ENCODE results near the gene SYT7.

The SYT7 gene

DNA sequence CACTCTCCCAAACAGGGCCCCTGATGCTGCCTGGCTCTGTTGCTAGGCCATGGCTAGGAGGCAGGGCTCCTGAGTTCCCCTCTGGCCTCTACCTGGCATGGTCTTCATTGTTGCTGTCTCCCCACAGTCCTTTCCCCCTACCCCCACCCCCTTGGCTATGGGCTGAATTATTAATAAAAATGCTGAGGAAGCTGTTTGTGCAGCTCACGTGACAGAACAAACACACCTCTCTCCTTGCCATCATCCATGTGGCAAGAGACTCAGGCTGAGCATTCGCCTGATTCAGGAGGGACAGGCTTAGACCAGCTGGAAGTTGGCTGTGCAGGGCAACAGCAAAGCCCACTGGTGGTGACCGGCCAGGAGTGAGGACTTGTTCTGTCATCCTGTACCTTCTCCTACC, 4.2 kb upstream of the SYT7 start:
- CTCF ChIA-PET: interaction anchor here (0.9 kb wide), 1 partner anchor 139 kb away, joined by 3 read pairs; no protein-coding TSS in a partner anchor
- no peak overlapping the region for H3K27ac Mint-ChIP-seq
- H3K4me1 Mint-ChIP-seq: peaks cover 23% of the 10 kb centered on the region
- H3K9me3 Mint-ChIP-seq: no peaks in the 10 kb centered on the region
- no peaks in the 10 kb centered on the region for H3K36me3 Mint-ChIP-seq
- H3K27me3 Mint-ChIP-seq: peaks cover 90% of the 10 kb centered on the region
- no peak for DNase-seq
- H3K4me3 Mint-ChIP-seq: no peak overlapping the region

GRCh38 chr11:61581931-61582330, 1.1 kb upstream of the SYT7 start:
- no peak overlapping the region for H3K27ac Mint-ChIP-seq
- H3K27me3 Mint-ChIP-seq: peaks cover 90% of the 10 kb centered on the region
- CTCF ChIA-PET: interaction anchor here (0.7 to 1.1 kb wide), 3 partner anchors 15 to 46 kb away, joined by 3 read pairs; no protein-coding TSS in a partner anchor
- H3K36me3 Mint-ChIP-seq: no peaks in the 10 kb centered on the region
- H3K9me3 Mint-ChIP-seq: no peaks in the 10 kb centered on the region
- DNase-seq: no peak
- peaks cover 15% of the 10 kb centered on the region for H3K4me1 Mint-ChIP-seq
- H3K4me3 Mint-ChIP-seq: peak overlapping the region; percentile 75

- no peaks in the 10 kb centered on the region for H3K9me3 Mint-ChIP-seq
- peaks cover 77% of the 10 kb centered on the region for H3K27me3 Mint-ChIP-seq
- CTCF ChIA-PET: no interaction called here
- peak overlapping the region; percentile 45 for H3K4me3 Mint-ChIP-seq
- no peak for DNase-seq
- H3K27ac Mint-ChIP-seq: no peak overlapping the region
- no peaks in the 10 kb centered on the region for H3K36me3 Mint-ChIP-seq
- peaks cover 15% of the 10 kb centered on the region for H3K4me1 Mint-ChIP-seq
These were observed 496 bp downstream of the SYT7 start for GRCh38 chr11:61580271-61580888.

DNA sequence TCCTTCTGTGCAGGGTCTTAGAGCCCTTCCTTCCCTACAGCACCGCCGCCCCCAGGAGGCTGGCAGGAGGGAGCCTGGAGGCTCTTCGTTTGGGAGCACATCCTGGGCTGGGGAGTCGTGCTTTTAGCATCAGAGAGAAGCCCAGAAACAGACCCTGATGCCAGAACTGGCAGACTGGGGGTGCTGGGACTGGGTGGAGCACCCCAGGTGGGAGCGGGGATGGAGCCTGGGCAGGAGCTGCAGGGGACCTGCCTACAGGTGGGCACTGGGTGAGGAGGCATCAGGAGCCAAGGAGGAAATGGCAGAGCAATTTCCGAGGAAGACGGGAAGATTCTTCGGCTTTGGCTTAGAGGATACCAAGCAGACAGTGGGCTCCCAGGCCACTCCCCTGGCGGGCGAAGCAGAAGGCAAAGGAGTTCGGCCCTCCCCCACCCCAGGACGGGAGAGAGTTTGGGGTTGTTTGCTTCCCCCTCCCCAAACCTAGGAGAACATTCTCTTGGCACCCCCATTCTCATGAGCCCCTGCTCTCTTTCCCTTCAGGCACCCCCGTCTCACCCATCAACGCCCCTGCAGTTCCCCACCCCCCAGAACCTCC, 1.1 kb downstream of the SYT7 start:
- CTCF ChIA-PET: no interaction called here
- no peak for DNase-seq
- H3K36me3 Mint-ChIP-seq: no peaks in the 10 kb centered on the region
- peaks cover 71% of the 10 kb centered on the region for H3K27me3 Mint-ChIP-seq
- no peaks in the 10 kb centered on the region for H3K9me3 Mint-ChIP-seq
- no peak overlapping the region for H3K27ac Mint-ChIP-seq
- H3K4me1 Mint-ChIP-seq: peaks cover 15% of the 10 kb centered on the region
- peak overlapping the region; percentile 45 for H3K4me3 Mint-ChIP-seq

DNA sequence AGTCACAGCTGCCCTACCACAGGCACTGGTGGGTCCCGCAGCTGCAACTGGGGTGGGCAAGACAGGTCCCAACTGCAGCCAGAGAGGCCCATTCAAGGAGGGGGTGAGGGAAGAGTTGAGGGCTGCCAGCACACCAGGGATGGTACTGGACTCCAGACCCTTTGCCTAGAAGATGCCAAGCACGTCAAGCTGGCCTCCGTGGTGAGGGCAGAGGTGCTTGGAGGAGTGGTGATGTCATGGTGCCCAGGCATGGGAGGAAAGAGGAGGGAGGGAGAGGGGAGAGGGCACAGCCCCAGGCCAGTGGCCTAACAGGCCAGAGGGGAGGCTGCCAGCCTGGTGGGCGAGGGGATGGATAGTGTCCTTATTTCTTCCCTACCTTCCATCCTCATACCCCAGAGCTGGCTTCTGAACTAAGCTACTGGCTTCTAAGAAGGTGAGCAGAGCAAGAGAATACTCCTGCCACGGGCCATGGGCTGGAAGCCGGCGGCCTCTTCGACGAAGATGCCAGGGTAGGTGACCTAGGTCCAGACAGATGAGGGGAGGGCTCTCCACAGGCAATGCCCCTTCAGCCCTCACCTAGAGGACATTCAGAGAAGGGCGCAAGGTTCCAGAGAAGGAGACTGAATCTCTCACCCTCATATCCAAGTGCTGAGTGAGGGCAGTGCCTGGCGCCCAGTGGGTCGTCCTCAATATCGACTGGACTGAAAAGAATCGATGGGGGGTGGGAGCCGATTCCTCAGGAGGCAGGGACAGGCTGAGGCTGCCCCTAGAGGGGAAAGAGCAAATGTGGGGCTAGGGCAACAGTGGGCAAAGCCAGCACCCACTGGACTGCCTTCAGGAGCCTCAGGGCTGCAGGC, 1.8 kb downstream of the SYT7 start:
- no peaks in the 10 kb centered on the region for H3K9me3 Mint-ChIP-seq
- H3K27me3 Mint-ChIP-seq: peaks cover 67% of the 10 kb centered on the region
- H3K4me3 Mint-ChIP-seq: peak overlapping the region; percentile 45
- DNase-seq: no peak
- no peak overlapping the region for H3K27ac Mint-ChIP-seq
- H3K4me1 Mint-ChIP-seq: peaks cover 15% of the 10 kb centered on the region
- CTCF ChIA-PET: no interaction called here
- no peaks in the 10 kb centered on the region for H3K36me3 Mint-ChIP-seq

DNA sequence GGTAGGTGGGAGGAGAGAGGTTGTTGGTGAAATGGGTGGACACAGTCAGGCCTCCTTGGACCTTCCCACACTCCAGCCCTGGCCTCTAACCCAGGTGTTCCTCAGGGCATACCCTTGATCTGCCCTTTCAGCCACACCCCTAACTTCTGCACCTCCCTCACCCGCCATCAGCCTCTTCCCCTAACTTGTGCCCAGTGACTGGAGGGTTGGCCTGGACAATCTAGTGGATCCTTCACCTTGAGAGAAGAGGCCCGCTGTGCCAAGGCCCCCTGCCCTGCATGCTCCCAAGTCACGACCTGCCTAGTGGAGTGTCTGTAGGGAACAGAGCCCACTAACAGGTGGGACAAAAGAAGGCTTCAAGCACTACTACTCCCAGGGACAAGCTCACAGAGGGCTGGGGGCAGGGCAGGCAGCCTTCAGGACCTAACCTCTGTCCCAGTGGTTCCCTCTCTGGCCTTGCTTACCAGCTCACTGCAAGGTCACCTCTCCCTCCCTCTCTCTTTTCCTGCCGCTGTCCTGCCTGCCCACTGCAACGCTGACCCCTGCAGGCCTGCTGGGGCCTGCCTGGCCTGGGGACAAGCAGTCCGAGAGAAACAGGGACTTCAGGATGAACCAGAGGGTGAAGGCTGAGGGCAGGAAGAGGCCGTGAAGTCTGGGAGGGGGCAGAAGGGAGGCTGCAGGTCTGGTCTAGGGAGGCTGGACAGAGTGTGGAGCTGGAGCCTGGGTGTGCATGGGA, 3.3 kb downstream of the SYT7 start:
- no peak overlapping the region for H3K4me3 Mint-ChIP-seq
- CTCF ChIA-PET: interaction anchor here (1.6 kb wide), 1 partner anchor 33 kb away, joined by 3 read pairs; no protein-coding TSS in a partner anchor
- no peaks in the 10 kb centered on the region for H3K9me3 Mint-ChIP-seq
- peaks cover 15% of the 10 kb centered on the region for H3K4me1 Mint-ChIP-seq
- no peaks in the 10 kb centered on the region for H3K36me3 Mint-ChIP-seq
- no peak overlapping the region for H3K27ac Mint-ChIP-seq
- peaks cover 53% of the 10 kb centered on the region for H3K27me3 Mint-ChIP-seq
- DNase-seq: no peak

DNA sequence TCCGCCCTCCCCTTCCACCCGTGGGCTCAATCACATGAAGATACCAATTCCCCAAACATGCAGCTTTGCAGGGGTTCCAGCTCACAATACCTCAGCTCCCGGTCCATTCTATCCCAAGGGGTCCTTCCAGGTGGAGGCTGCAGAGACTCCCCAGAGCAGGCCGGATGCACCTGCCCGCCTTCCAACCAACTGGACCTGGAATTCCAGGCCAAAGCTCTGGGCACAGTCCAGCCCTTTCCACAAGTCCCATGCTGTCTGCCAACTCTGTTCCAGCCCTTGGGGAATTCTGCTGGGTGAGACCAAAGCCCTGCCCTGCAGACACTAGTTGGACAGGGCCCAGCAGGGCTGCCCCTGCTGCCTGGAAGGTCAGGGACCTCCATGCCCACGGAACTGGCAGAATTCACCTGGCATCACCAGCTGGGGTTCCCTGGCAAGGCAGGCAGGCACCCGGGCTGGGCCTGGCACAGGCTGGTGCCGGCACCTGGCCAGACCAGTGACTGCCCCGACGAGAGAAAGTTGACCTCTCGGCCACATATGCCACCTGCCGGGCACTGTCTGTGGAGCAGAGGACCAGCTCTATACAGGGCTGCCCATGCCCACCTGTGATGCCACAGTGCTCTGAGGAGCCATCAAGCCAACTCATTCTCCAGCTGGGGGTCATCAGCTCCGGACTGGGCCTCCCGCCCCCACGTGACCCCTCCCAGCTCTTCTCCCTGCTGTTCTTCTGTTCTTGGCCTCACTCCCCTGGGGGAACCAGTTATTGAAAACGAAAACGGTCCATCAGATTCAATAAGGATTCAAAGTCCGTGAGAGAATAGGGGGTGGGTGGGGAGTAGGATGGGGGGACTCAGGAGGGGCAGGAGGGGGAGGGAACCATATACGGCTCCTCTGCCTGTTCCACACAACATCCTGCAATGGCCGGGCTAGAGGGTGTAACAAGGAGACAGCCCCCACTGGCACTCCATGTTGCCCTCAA, 4.7 kb downstream of the SYT7 start:
- peaks cover 39% of the 10 kb centered on the region for H3K27me3 Mint-ChIP-seq
- peaks cover 6% of the 10 kb centered on the region for H3K4me1 Mint-ChIP-seq
- H3K9me3 Mint-ChIP-seq: no peaks in the 10 kb centered on the region

DNA sequence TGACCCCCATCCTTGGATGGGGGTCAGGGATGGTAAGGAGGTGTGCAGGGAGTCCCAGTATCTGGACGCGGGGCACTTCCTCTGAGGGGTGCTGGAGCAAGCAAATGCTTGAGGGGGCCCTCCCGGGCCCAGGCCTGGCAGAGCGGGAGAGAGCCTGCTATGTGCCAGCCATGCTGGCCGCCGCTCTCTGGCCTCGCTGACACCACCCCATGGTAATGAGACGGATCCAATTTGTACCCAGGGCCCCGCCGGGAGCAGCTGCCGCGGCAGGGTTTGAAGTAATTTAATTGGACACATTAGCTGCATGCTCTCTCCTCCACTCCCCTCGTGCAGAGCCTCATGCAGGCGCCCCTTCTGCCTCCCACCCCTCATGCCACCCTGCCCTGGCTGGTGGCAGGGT, 6.3 kb downstream of the SYT7 start:
- CTCF ChIA-PET: no interaction called here
- H3K9me3 Mint-ChIP-seq: no peaks in the 10 kb centered on the region
- no peak for DNase-seq
- H3K4me1 Mint-ChIP-seq: peaks cover 1% of the 10 kb centered on the region
- no peak overlapping the region for H3K27ac Mint-ChIP-seq
- no peaks in the 10 kb centered on the region for H3K36me3 Mint-ChIP-seq
- H3K4me3 Mint-ChIP-seq: no peak overlapping the region
- H3K27me3 Mint-ChIP-seq: peaks cover 35% of the 10 kb centered on the region

More for the DNA sequence above, 4.7 kb downstream of the SYT7 start:
- CTCF ChIA-PET: interaction anchor here (1.2 to 1.6 kb wide), 2 partner anchors 31 to 62 kb away, joined by 3 to 4 read pairs; no protein-coding TSS in a partner anchor
- Mint-ChIP-seq H3K36me3 (no peaks in the 10 kb centered on the region), H3K4me3 (no peak overlapping the region), H3K27ac (no peak overlapping the region)
- DNase-seq: no peak

DNA sequence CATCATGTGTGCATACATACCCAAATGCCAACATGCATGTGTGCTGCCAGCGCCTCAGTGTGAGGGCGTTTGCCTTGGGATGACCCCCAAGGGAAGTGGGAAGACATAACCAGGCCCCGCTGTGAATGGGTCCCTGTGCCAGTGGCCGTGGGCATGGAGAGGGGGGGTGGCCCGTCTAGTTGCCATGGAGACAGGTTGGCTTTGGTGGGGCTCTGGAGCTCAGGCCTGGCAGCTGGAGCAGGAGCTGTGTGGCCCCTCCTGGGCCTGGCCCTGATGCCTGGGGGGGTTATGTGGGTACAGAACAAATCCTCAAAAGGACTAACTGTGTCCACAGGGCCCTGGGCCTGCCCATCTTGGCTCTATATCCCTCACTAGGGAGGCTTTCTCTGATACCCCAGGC, 8.0 kb downstream of the SYT7 start:
- Mint-ChIP-seq H3K27me3 (peaks cover 33% of the 10 kb centered on the region), H3K27ac (no peak overlapping the region), H3K36me3 (no peaks in the 10 kb centered on the region), H3K4me3 (no peak overlapping the region), H3K4me1 (no peaks in the 10 kb centered on the region), H3K9me3 (no peaks in the 10 kb centered on the region)
- no peak for DNase-seq
- CTCF ChIA-PET: interaction anchor here (0.7 kb wide), 1 partner anchor 57 kb away, joined by 3 read pairs; no protein-coding TSS in a partner anchor

GRCh38 chr11:61571869-61572268, 9.0 kb downstream of the SYT7 start:
- no peaks in the 10 kb centered on the region for H3K9me3 Mint-ChIP-seq
- CTCF ChIA-PET: no interaction called here
- no peak overlapping the region for H3K4me3 Mint-ChIP-seq
- no peaks in the 10 kb centered on the region for H3K4me1 Mint-ChIP-seq
- no peaks in the 10 kb centered on the region for H3K36me3 Mint-ChIP-seq
- no peak for DNase-seq
- H3K27ac Mint-ChIP-seq: no peak overlapping the region
- H3K27me3 Mint-ChIP-seq: peaks cover 31% of the 10 kb centered on the region

GRCh38 chr11:61571337-61571736, 9.5 kb downstream of the SYT7 start:
- Mint-ChIP-seq H3K4me1 (no peaks in the 10 kb centered on the region), H3K9me3 (no peaks in the 10 kb centered on the region), H3K4me3 (no peak overlapping the region), H3K27me3 (peaks cover 31% of the 10 kb centered on the region), H3K27ac (no peak overlapping the region), H3K36me3 (no peaks in the 10 kb centered on the region)
- CTCF ChIA-PET: no interaction called here
- no peak for DNase-seq

GRCh38 chr11:61569701-61570100, 11.2 kb downstream of the SYT7 start:
- H3K27me3 Mint-ChIP-seq: peaks cover 42% of the 10 kb centered on the region
- no peaks in the 10 kb centered on the region for H3K4me1 Mint-ChIP-seq
- H3K27ac Mint-ChIP-seq: no peak overlapping the region
- DNase-seq: no peak
- H3K4me3 Mint-ChIP-seq: no peak overlapping the region
- CTCF ChIA-PET: no interaction called here
- H3K9me3 Mint-ChIP-seq: no peaks in the 10 kb centered on the region
- H3K36me3 Mint-ChIP-seq: no peaks in the 10 kb centered on the region

DNA sequence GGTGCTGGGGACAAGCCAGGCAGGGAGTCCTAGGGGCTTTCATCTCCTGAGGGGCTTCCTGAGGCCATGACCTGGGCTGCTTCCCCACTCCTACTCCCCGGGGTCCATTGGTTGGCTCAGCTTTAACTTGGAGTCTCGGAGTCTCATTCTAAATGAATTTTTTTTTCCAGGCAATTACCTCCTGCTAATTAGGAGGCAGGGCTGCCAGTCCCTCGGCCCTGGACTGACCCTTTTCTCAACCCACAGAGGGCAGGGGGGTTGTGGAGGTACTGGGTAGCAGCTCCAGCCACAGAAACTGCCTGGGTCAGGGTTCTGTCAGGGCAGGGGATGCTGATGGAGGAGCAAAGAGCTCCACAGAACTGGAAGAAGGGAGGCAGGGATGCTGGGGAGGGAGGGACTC, 11.9 kb downstream of the SYT7 start:
- no peak for DNase-seq
- Mint-ChIP-seq H3K4me3 (no peak overlapping the region), H3K4me1 (no peaks in the 10 kb centered on the region), H3K27ac (no peak overlapping the region), H3K27me3 (peaks cover 46% of the 10 kb centered on the region), H3K36me3 (no peaks in the 10 kb centered on the region), H3K9me3 (no peaks in the 10 kb centered on the region)
- CTCF ChIA-PET: no interaction called here

Measured in activated naive CD4-positive, alpha-beta T cell treated with anti-CD3 and anti-CD28 coated beads, Interleukin-2, amount 10 ng/mL, durations not matched to agents 7 days and 5 days (primary cell).